HG03196 (cell line): ENCODE measurements around the gene SLC35G2.
A peak's percentile ranks its signal among the peaks of the same experiment; 100 is the strongest.
"Not testable (repeated sequence)": the region's sequence is repeated elsewhere in the genome, so short reads cannot be mapped to it uniquely, and the experiment has no call there.

Source experiments
- ATAC-seq: cut with Tn5 transposase; IDR thresholded peaks from one replicate; pipeline ENCODE4 v1.9.1; 2021; ENCODE audit not compliant: unreplicated experiment

Gene SLC35G2

DNA sequence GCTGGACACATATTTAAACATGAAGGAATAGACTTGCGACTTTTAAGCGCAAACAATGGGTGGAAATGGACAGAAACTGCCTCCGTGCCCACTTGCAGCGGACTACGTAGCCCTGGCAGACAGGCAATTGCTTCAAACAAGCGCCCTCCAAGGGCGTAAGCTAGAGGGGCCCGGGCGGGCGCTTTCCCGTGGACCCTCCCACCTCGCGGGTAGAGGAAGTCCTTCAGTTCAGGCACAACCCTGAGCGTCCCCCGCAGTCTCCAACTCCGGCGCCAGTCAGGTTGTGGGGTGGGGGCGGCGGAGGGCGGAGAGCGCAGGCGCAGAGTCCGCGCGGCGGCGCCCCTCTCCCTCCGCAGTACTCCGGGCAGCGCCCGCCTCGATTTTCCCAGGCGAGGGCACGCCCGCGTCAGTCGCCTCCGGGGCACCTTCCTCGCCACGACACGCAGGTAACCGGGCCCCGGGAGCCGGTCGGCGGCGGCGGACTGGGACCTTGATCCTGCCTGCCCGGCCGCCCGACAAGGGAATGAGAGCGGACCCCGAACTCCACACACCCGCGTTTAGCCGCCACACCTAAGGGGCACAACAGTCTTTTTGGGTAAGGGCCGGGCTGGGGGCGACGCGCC is at the start of gene SLC35G2:
TSS of gene SLC35G2 (plus strand) at position 358 of the 623 bp plus-strand sequence. CDS start 35,335 bp downstream, outside the sequence.
- no peak for ATAC-seq

DNA sequence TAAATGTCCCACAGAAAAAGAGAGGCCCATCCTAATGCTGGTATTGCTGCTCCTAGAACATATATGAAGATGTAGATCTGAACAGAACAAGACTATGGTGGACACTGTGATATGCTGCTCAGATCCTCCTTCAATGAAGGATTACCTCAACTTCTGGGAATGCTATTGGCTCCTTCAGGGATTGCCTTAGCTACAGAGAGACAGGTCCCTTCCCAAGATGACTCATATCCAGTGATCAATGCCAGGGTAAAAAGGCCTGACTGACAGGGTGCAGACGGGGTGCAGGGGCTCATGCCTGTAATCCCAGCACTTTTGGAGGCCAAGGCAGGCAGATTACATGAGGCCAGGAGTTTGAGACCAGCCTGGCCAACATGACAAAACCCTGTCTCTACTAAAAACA is 46.2 kb upstream of the SLC35G2 start:
- no peak for ATAC-seq

DNA sequence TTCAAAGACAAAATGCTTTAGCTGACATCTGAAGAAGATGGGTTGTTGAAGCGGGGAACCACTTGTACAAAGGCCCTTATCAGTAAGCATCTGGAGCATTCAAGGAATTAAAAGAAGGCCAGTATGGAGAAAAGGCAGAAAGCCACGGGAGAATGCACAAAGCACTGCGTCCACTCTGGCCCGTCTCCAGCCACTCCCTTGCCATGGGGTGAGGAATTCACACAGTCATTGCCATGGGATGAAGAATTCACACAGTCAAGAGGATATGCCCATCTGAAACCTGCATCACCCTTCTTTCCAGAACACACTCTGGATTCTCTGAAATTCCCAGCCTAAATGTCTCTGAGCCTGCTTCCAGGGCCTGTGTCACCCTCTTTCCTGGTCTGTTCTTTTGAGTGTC is 40.1 kb upstream of the SLC35G2 start:
- ATAC-seq, result no peak

DNA sequence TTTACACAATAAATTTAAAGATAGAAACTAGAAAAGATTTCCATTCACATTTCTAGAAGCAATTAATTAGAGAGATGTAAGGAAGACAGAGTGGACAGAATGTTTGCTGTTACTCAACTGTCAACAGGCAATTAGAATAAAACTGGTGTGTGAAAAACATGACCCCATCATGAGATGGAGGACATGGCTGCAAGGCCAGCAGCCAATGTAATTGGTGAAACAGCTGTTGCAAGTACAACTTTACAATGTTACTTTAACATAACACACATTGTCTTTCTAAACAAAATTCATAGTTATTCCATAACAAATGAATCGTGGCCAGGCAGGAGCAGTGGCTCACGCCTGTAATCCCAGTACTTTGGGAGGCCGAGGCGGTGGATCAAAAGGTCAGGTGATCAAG is 38.2 kb upstream of the SLC35G2 start:
- ATAC-seq, result no peak

DNA sequence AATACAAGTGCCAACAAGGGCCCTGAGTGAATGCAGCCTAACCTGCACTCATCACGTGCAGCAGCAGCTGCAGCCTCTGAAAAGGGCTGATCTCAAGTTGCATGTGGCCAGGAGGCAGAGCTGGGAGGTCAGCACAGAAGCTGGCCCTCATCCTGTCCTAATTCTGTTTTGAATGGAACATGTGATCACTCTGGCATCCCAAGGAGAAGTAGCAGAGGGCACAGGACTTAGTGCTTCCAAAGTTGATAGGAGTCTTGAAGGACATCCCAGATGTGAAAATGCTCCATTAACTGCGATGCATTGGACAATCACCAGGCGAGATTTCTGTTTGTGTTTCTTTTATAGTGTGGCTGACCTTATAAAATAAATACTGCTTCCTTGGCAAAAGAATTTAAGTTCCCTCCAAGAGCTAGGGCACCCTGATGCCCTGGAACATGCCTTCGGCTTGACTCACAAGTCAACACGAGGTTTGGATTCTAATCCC is 35.2 kb upstream of the SLC35G2 start:
- no peak for ATAC-seq

DNA sequence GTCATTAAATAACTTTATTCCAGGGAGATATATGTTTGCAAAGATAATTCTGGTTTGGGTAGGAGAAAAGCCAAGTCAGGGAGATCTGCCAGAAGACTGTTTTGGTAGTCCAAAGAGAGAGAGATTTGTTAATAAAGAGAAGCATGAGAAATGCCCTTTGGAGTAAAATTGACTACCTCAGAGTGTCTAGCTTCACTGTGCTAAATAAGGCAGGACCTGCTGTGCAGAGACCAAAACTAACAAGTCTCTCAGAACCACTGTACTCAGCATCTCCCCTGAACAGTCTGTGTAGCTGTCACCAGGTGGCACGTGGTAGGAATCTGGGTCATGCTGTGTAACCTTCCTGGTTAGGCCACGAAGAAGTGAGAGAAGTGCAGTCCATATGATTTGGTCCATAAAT is 31.6 kb upstream of the SLC35G2 start:
- ATAC-seq, result peak; percentile 49

DNA sequence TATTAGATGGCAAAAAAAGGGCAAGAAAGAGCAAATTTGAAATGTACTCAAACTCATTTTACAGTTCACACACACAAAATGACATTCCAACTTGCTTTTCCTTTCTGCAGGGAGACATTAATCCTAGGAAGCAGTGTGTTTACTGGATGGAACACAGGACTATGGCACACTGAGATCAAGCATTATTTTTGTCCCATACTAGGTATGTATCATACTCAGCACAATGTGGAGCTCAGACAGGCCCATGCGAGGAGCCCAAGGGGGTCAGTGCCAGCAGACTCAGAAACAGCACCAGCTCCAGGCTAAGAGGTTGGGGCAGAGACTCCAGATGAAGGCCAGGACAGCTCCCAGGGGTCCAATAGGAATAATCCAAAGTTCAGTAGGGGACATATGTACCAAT is 30.8 kb upstream of the SLC35G2 start:
- ATAC-seq, result no peak

DNA sequence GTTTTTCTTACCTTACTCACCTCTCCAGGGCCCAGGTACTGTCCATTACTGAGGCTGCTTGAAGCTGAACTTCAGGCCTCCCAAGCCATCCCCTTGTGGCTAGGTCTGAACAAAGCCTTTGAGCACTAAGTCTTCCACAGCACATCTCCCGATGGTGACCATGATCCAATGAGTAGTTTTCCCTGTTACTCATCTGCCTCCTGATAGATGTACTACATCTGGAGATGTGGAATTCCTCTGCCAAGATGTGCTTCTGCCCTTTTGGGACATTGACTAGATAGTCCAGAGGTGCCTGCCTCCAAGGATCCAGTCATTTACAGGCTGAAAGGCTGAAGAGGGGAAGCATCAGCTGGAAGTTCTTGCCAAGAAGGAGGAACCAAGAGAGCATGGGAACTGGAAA is 28.9 kb upstream of the SLC35G2 start:
- no peak for ATAC-seq

DNA sequence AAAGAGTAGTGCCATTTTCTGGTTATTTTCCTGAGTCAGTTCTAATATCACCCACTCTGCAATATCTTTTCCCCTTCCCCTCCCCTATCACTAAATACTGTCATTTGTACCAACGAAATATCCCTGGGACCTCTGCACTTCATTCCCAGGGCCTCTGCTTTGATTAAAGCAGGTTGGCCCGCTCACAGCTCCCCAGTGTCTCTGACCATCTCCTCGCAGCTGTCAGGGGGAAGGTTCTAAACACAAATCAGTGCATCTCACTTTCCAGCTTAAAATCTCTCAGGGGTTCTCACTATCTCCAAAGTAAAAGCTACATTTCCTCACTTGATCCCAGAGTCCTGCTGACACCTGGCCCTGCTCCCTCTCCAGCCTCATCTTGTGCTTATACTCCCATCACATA is 28.1 kb upstream of the SLC35G2 start:
- no peak for ATAC-seq

DNA sequence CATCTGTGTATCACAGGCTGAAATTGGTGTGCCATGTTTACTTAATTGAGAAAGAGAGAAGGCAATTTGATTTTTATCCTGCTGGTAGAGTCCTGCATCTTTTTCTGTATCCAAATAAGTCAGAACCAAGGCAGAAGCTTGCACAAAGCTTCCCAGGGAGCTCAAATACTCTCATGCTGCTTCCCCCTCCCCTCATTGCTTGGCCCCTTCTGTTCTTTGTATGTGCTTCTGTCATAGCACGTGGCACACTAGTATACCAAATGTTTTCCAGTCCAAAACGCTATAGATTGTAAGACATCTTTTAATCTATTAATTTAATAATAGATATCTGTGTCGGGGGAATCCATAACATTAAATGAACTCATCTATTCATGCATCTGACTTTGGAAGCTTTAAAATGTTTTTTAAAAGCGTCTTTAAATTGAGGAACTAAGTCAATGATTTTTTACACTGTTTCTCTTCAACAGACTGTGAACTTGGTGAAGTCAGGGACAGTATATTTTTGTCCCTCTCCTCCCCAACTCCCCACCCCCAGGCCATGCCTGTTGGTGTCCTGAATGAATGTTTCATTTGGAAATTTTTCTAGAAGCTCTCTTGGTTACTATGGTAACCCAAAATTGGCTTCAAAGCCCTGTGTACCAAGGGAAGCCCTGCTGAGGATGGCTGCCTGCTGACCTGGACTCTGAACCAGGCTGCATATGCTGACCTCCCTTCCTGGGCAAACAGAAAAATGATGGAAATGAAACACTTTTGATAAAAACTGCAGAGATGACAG is 26.2 kb upstream of the SLC35G2 start:
- no peak for ATAC-seq

DNA sequence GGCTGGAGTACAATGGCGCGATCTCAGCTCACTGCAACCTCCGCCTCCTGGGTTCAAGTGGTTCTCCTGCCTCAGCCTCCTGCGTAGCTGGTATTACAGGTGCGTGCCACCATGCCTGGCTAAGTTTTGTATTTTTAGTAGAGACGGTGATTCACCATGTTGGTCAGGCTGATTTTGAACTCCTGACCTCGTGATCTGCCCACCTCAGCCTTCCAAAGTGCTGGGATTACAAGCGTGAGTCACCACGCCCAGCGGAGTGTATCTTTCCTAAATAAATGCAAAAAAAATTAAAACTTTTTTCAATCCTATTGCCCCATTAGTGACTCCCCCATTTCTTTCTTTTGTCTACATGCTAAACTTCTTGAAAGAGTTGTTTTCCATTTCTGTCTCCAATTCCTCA is 17.8 kb upstream of the SLC35G2 start:
- not testable (repeated sequence) for ATAC-seq

DNA sequence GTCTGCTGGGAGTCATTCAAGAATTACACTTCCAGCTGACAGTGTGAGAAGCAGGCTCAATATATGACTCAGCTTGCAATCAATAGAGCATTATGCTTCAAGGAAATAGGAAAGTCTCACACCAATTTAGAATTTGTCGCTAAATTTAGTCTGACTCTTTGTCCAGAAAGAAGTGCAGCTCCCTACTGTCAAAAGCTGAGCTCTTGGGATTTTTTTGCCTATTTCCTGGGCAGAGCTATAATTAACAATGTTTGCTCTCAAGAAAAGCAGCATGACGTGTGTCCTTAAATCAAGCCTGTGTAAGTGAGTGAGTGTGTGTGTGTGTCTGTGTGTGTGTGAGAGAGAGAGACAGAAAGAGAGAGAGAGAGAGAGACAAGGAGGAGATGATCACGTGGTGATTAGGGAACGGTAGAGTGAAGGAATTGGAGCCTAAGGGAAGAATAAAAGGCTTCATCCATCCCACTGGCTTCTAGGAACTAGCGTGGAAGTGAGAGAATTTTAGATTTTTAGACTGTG is 16.4 kb upstream of the SLC35G2 start:
- no peak for ATAC-seq

DNA sequence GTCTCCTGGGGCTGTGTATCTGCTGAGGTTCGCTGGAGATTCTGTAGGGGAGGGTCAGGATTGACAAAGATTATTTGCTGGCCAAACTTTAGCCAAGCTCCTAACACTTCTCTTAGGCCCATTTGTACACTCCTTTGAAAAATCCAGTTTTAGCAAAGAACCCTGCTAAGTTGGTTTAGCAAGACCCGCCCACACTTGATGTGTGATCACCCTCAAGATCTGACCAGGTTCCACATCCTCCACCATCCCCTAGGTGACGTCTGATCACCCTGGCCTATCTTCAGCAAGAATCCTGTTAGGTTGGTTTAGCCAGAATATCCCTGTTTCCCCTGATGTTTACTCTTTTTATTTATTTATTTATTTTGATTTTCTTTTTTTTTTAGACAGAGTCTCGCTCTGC is 14.8 kb upstream of the SLC35G2 start:
- ATAC-seq, result no peak

DNA sequence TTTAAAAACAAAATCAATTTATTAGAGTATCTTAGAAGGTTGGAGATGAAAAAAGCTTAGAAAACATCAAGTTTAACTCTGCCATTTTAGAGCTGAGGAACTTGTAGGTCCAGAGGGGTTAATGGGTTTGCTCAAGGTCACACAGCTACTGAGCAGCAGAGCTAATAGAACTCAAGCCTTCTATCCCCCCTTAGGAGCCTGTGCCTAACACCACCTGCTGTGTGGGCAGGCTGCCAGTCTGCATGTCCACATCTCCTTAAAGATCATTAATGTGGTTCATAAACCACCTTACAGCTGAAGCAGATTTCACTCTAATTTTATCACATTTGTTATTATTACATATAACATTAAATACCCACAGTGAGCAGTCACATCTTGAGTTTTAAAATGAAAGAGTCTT is 14.1 kb upstream of the SLC35G2 start:
- no peak for ATAC-seq

DNA sequence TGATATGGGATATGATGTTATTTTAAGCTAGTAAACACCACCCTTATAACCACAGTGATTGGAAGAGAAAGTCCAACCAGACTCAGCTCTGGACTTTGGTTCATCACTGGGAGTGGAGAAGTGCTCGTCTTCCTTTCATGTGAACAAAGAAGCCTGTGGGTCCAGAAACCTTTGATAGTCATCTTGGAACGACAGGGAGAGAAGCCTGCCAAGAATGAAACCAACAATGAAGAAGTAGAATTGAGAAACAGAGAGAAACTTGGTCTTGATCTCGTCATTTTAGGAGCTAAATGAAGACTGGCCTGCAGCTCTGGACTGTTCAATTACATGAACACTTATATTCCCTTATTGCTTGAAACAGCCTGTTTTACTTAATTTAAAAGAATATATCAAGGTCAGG is 13.1 kb upstream of the SLC35G2 start:
- no peak for ATAC-seq

DNA sequence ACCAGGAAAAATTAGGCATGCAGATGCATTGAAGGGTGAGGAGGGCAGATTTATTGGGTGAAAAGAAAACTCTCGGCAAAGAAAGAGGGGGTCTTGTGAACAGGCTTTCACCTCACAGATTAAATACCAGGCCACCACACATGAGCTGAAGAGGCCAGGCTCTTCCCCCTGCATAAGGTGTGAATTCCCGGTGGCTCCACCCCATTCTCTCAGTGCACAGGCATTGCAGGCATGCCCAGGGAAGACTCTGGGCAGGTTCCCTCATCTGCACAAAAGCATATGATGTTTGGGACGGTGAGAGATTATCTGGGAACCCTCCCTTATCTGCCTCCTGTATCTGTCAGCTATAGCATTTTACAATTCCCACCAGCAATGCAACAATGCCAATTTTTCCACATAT is 7.2 kb upstream of the SLC35G2 start:
- no peak for ATAC-seq

DNA sequence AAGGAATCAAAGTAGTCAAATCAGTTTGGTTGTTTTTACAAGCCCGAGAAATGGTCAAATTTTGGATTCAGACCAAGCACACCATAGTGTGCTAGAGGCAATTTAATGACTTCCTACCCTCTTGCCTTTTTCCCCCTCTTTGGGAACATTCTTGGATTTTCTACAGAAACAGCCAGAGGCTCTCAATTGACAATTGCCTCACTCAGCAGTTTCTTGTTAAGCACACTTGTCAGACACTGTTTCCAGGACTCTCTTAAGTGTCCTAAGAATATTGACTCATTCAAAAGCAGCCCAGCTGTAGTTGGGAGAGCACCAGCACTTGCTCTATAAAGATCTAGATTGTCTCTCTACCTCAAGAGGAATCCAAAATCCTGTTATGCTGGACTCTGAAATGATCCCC is 1.5 kb upstream of the SLC35G2 start:
- ATAC-seq, result no peak

DNA sequence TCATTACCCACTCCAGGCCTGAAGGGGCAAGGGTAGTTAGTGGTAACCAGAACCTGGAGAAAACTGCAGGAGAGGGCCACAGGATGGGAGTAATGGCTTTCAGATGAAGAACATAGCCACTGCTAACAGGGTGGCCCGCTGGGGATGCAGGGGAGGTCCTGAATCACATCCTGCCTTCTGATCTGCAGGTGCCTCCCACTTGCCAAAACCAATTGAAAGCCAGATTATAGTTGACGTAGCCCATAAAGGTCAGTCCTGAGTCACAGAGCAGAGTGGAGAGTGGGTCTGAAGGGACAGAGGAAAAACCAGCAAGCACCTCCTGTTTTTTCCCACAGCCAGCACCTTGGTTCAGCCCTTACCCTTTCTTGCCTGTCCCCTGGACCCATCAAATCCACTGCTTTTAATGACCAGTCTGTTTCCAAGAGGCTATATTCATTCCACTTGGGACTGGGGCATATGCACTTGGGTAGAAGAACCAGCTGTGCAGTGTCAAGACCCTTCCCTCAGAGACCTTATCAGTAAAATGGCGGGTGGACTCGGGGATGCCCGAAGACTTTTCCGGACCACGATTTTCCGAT is 646 bp upstream of the SLC35G2 start:
- peak; percentile 40 for ATAC-seq

DNA sequence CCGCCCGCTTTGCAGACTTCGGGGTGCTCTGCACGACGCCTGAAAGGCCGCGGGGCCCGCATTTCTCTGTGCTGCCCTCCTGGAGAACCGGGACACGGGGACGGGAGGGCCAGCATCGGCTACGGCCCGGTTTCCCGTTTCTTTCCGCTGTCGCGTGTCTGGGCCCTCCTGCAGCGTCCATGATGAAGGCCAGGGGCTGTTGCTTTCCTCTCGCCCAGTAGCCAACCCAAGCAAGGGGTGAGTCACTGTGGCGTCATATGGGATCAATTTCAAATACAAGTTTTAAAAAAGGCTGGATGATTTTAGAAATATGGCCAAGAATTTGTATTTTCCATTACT is 435 bp downstream of the SLC35G2 start:
- ATAC-seq, result no peak

DNA sequence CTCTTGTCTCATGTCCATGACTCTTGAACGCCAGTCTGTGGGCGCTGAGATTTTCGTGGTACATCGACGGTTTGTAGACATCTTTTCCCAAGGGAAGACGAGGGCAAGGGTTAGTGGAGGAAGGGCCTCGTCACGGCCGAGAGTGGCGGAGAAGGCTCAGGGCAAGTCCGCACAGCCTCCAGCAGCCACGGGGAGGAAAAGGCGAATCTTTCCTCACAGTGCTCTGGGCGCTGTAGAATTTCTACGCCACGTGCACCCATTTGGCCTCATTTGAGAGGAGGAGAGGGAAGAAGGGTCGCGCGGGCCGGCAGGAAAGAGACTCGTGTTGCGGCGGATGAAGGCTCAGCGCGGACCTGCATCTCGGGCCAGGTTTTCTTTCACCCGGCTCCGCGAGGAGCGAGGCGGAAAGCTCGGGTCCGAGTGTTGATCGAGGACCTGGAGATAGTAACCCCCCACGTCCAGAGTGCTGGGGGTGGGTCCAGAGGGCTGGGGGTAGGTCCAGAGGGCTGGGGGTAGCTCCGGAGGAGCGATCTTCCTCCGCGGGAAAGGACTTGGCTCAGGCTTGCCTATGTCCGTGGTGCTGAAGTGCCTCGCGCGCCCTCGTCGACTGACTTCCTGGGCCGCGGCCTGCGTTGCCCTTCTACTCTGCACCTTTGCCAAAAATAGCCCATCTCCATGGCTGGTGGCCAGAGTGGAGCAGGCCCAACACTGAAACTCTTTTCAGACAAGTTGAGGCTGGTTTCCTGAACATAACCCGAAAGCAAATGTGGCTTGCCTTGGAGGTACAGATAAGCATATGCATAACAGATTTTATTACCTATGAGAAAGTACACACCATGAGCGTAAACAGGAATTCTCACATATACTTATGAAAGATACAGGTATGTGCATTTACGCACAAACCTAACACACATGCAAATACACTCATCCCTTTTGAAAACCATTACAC is 1.1 kb downstream of the SLC35G2 start:
- ATAC-seq, result no peak

DNA sequence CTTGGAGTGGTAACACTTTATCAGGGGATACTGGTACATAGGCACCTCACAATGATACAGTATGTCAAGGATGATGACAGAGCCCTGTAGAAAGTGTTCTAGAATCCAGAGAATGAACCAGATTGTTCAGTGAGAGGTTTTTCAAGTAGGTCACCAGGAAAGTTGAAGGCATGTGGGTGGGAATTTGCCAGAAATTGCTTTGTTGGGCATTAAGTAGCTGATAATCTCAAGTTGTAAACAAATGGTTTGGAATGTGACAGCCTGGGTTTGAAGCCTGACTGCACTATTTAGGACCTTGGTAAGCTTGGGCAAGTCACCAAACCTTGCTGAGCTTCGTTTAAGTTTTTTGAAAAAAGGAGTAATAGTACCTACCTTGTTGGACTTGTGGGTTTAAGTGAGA is 12.5 kb downstream of the SLC35G2 start:
- no peak for ATAC-seq
